GM18870 (cell line): ENCODE measurements around the gene CNKSR2.

Experiments used
- ATAC-seq: cut with Tn5 transposase; IDR thresholded peaks from one replicate; pipeline ENCODE4 v1.9.1; 2021; ENCODE audit warnings: moderate library complexity; ENCODE audit not compliant: unreplicated experiment

Gene CNKSR2

GRCh38 chrX:21606002-21606401 lies 231.8 kb downstream of the CNKSR2 start:
- ATAC-seq: no peak

GRCh38 chrX:21610168-21610567 lies 235.9 kb downstream of the CNKSR2 start:
- no peak for ATAC-seq

DNA sequence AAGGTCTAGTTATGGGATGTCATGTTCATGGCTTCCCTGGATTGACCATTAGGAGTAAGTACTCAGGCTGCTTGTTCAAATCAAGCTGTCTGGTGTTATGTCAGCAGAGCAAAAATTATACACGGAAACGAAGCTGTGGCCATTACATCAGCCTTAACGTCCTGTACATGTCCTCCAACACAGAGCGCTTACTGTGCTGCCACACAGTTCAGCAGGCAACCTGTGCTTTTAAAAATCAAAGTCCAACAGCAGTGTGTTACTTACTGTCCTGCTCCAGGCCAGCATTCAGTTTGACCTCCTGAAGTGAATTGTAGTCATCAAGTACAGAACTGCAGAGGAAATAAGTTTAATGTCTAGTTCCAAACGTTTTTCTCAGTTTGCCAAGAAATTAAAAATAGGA lies 237.9 kb downstream of the CNKSR2 start:
- no peak for ATAC-seq

GRCh38 chrX:21616386-21616785 lies 242.2 kb downstream of the CNKSR2 start:
- no peak for ATAC-seq

DNA sequence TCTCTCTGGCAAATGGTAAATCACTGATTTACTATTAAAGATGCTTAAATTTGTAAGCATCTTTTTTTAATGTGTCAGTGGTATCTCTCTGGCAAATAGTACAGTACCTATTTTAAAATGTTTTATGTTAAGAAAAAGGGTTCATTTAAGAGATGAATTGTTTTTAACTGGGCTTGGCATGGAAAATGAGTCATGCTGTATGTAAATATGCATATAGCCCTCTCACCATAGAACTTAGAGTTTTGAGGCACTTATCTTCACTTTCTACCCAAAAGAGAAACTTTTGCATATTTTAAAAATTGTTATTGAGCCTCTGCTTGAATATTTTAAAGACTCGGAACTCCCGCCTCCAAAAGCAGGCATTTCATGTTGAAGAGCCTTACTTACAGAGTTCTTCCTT lies 246.0 kb downstream of the CNKSR2 start:
- ATAC-seq: no peak

GRCh38 chrX:21623778-21624501 lies 249.7 kb downstream of the CNKSR2 start:
- no peak for ATAC-seq

DNA sequence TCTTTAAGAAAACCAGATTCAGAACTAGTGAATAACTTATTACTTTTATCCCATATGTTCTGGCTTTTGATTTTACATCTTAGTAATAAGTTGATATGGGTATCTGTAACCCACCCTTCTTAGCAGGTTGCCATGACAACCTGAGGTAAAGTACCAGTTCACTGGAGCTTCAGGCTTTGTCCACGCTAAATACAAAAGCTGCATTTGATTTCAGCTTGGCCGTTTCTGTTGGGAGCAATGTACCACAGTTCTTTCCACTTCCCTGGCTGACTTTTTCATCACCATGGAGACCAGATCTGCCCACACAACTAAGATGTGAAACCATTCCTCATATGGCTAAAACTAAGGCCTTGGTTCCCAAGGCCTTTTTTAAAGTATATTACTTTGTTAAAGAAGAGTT lies 257.8 kb downstream of the CNKSR2 start:
- no peak for ATAC-seq

DNA sequence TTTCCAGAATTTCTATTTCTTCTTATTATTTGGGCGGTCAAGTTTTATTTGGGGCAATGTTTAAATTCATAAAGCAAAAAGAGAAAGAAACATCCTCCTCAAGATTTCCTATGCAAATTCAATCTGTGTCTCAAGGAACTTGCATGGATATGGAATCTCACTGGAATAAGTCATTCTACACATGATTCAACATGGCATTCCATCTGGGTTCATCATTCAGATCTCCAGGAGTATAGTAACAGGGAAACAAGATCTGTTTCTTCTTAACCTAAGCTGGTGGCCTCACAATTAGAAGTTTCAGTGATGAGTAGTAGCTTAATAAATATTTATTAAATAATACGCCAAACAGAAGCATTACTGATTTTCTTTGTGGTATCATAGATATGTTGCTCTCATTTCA lies 264.1 kb downstream of the CNKSR2 start:
- ATAC-seq: no peak

DNA sequence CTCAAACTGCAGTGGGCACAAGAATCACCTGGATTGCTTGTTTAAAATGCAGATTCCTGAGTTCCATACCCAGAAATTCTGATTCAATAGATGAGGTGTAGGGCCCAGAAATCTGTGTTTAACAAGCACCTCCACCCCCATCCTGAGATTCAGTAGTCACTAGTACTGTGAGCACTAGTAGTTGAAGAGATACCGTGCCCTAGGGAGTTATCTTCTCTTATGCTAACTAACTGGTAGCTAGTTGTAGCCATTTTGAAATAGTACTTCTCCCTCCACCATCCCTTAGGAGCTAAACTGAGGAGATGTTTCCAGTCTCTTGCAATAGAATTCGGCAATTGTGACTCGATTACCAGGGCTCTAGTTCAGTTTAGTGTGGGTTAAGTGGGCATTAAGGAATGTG lies 265.6 kb downstream of the CNKSR2 start:
- ATAC-seq: no peak

DNA sequence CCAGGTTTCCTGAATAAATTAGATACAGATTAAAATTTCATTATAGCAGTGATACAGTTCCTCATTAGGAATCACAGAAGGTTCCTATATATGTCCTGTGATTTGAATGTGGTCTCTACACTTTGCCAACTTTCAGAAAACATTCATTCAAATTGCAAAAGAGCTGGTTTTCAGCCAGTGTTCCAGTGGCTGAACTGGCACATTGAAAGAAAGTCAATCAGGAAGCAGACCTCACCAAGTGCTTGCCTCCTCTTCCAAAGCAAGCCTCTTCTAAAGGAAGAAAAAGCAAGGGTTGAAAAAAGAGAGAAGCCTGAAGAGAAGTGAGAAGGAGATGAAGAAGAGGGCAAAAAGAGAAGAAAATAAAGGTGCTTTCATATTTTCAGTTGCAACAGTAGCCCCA lies 271.2 kb downstream of the CNKSR2 start:
- no peak for ATAC-seq

- ATAC-seq: no peak
Observed at GRCh38 chrX:21645886-21646285, 271.7 kb downstream of the CNKSR2 start.

DNA sequence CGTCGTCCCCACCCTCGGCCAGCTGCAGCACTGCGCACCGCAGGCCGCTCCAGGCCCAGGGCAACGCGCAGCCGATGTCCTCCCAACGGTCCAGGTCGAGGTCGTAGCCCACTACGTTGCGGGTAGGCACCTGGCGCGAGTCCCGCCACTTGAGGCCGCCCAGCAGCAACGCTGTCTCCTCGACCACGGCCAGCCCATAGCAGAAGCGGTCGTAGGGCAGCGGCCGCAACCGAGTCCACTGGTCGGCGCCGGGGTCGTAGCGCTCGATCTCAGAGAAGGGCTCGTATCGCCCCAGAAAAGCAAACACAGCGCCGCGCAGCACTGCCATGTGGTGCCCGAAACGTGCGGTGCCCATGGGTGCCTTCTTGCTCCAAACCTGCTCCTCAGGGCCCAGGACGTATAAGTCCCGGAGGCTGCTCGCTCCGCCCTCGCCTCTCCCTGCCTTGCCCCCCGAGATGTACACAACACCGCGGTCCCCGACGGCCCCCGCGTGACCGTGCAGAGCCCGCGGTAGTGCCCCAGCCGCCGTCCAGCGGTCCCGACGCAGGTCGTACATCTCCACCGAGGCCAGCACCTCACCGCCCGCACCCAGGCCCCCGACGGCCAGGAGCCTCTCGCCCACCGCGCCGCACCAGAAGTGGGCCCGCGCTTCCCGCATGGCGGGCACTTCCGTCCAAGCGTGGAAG lies 281.8 kb downstream of the CNKSR2 start:
- no peak for ATAC-seq

GRCh38 chrX:21656587-21657317 lies 282.5 kb downstream of the CNKSR2 start:
- ATAC-seq: no peak

DNA sequence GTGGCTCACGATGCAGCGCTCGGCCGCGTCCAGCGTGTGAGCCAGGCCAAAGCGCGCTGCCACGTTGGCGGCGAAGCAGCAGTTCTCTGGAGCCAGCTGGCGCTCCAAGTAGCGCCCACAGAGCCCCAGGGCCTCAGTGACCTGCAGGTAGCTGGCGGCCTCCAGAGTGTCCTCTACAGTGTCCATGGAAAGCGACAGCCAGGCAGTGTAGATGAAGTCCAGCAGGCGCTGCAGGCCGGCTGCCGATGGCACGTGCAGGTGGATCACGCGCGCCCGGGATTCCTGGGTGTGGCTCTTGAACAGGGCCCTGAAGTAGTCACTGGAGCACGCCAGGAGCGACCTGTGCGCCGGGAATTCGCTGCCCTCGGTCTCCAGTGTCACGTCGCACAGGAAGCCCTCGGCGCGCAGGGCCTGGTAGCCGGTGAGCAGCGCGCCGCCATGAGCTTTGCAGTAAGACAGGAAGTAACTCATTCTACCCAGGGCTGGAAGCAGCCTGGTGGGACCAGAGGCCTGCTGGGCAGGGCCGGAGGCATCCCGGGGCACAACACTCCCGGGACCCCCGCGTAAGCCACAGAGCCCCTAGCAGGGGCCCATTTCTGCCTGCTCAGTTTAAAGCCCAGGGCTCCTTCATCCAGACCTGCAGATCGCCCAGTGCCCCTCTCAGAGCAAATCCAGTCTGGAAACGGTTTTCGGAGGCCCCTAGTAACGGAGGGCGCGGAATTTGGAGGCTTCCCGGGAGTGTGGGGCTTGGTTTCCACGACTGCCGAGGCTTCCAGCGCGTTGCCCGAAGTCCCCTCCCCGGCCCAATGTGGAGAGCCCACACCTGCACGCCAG lies 283.3 kb downstream of the CNKSR2 start:
- ATAC-seq: no peak

DNA sequence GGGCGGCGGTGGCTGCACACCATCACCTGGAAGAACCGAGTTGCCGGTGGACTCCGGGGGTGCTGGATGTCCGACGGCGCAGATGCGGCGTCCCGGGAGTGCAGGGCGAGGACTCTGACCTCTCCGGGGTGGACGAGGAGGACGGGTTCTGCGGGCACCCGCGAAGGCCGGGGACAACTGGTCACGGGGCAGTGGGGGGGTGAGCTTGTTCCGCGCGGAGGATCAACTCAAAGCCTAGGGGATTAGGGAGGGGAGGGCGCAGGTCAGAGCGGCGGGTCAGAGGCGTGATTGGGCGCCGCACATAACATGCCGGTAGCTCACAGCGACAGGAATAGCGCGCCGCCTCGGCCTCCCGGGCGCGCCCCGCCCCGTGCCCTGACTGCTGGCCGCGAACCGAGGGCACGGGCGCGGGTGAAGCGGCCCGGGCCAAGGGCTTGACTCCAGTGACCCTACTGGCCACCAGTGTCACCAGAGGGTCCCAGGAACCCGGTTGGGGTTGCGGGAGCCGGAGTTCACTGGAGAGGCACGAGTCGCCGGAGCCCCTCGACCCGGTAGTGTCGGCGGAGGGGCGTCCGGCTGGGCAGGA lies 284.0 kb downstream of the CNKSR2 start, which contains the start of gene KLHL34:
Gene KLHL34 (minus strand): TSS at position 179 of the 586 bp plus-strand sequence. CDS start 542 bp downstream, outside the sequence.
- ATAC-seq: no peak

- ATAC-seq: no peak
Observed at GRCh38 chrX:21658746-21659145, 284.5 kb downstream of the CNKSR2 start.

DNA sequence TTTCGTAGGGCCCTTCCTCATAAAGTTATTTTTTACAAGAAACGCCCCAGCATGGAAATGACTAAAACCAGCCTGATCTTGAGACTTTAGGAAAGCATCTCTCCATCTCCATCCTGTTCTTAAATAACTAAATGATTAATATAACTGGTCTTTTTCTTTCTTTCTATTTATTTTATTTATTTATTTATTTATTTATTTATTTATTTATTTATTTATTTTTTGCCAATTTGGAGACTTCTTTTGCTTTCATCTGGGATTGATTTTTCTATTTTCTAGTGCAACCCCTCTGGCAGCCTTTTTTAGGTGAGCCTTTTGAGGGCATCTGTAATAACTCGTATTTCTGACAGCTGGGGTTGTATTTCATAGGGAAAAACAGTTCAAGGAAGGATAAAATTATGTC lies 285.1 kb downstream of the CNKSR2 start:
- ATAC-seq: no peak

DNA sequence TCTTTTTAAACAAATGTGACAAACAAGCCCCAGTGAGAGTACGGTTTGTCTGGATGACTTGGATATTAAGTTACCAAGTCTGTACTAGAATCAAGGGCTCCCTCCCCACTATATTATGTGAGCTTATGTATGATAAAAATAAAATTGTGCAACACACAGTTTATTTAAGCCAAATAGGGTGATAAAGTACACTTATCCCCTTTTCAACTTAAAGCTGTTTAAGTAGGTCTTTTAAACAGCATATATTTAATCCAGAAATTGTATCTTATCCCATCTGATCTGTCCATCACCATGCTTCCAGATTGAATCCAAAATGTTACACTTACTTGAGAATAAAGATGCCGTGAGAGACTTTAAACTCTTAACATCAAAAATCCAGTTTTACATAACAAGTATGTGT lies 285.9 kb downstream of the CNKSR2 start:
- no peak for ATAC-seq

DNA sequence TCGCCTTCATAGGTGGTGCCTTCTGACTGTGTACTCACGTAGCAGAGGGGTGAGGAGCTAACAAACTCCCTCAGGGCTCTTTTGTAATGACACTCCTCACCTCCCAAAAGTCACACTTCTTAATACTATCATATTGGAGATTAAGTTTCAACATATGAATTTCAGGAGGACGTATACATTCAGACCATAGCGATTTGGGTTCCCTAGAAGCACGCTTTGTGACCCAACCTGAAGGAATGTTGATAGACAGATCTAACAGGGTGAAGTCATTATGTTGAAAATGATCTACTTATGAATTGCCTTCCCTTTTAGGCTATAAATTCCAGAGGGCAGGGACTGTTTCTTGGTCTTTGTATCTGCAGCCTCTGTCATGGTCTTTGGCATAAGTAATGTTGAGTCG lies 287.1 kb downstream of the CNKSR2 start:
- ATAC-seq: no peak

GRCh38 chrX:21662761-21663160 lies 288.5 kb downstream of the CNKSR2 start:
- no peak for ATAC-seq

- no peak for ATAC-seq
Observed at GRCh38 chrX:21666252-21666651, 292.0 kb downstream of the CNKSR2 start.
